K562 treated with DMSO at 1 percent for 48 hours (cell line): ENCODE measurements around the gene LEKR1. TPM values are rescaled to one million over a fixed set of nuclear protein-coding genes. Genes with fewer than 3 reads are reported as not detected.

Experiments
- total RNA-seq: library from RNA; unstranded; fragments of 300-600 nt; gene quantifications from 2 replicates; pipeline ENCODE4 v1.2.3, GENCODE V29; 2022; ENCODE audit warnings: low replicate concordance; ENCODE audit errors: extremely low read depth

LEKR1 gene
- total RNA-seq: not detected in 2 replicates

DNA sequence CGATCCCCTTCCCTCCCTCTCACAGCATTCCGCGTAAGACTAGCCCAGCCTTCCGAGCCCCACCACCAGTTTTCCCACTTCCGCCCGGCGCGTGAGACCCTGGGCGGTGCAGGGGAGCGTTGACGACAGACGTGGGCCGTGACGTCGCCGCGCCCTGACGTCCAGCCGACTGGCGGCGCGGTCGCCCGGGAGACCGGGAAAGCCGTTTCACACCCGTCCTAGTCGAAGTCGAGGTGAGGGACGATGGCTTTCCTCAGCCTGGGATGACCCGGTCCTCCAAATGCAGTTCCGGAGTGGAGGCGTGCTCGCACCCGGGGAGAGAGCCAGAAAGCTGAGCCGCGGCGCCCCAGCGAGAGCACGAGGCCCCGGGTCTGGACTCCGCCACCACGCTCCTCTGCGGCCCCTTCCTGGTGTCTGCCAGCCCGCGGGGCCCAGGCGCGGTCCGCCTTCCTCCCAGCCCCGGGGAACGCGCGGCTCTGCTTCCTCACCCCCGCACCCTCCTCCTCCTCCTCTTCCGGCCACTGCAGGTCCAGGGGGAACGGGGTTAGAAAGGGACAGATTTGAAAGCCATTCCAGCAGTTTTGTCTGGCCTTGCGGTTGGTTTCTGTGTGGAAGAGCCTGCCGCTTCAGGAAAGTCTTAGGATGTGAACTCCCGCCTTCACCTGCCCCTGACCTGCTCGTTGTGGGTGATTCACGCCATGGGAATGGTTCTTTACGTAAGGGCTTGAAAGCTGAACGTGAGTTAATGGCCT lies at the start of gene LEKR1:
Gene LEKR1 (plus strand): TSS at position 210 of the 752 bp plus-strand sequence. CDS start 2,977 bp downstream, outside the sequence.

Other genes starting within 250 kb of the LEKR1 start
- gene TIPARP, start 151.8 kb upstream of the LEKR1 start, total RNA-seq: not detected in 2 replicates